Progenitor cell of endocrine pancreas (in vitro differentiated cells): Measurements from ENCODE around the gene ZSWIM5. TPM values are rescaled to one million over a fixed set of nuclear protein-coding genes. Genes with fewer than 3 reads are reported as not detected.

Source experiments
- DNase-seq: peaks from one replicate; pipeline ENCODE4 v3.0.0; 2021; ENCODE audit warnings: low spot score; ENCODE audit not compliant: unreplicated experiment
- H3K27ac Mint-ChIP-seq: 2 replicates; pipeline ENCODE4 v1.8.0; 2021; ENCODE audit warnings: mild to moderate bottlenecking, moderate library complexity, mixed read lengths
- H3K27me3 Mint-ChIP-seq: 2 replicates; pipeline ENCODE4 v1.8.0; 2021; ENCODE audit warnings: mixed read lengths
- H3K36me3 Mint-ChIP-seq: 2 replicates; pipeline ENCODE4 v1.8.0; 2022; ENCODE audit warnings: mixed read lengths; ENCODE audit not compliant: insufficient read depth
- H3K4me1 Mint-ChIP-seq: 2 replicates; pipeline ENCODE4 v1.8.0; 2021; ENCODE audit warnings: low read depth, mixed read lengths
- H3K4me3 Mint-ChIP-seq: 2 replicates; pipeline ENCODE4 v1.8.0; 2021; ENCODE audit warnings: low read depth, mild to moderate bottlenecking, moderate library complexity, mixed read lengths
- H3K9me3 Mint-ChIP-seq: 2 replicates; pipeline ENCODE4 v1.8.0; 2021; ENCODE audit warnings: low read depth, mixed read lengths
- total RNA-seq: library from RNA; stranded (reverse); gene quantifications from 2 replicates; pipeline ENCODE4 v1.2.1, GENCODE V29; 2021
- TF ChIP-seq, protein P1 (sequence below): fragments of 200-600 bp; sonication (generic); IDR thresholded peaks from one replicate; pipeline ENCODE4 v1.5.0; 2021; ENCODE audit warnings: antibody characterized with exemption, mild to moderate bottlenecking; ENCODE audit not compliant: unreplicated experiment

ZSWIM5 gene
- total RNA-seq, 1 donor from 2014 or later: 9.2 TPM

DNA sequence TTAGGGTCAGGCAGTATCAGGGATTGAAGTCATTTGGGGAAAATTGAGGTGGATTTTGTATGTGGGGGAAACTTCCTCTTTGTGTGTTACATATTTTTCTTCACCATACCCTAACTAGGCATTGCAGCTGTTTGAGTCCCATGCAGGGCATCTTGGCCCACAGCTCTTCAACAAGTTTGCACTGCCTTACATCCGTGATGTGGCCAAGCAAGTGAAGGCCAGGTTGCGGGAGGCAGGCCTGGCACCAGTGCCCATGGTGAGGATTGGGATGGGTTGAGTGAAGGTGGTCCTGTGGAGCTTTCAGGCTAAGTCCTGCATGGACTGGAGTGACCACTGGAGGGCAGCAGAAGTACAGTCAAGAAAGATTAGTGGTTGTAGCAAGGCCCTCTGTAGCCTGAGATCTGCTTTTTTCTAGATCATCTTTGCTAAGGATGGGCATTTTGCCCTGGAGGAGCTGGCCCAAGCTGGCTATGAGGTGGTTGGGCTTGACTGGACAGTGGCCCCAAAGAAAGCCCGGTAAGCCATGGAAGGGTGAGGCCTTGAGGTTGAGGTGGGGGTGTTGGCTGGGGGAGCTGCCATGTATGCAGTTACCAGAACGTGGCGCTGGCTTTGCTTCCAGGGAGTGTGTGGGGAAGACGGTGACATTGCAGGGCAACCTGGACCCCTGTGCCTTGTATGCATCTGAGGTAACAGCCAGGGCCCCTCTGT lies 191.9 kb downstream of the ZSWIM5 start:
- peaks cover 27% of the 10 kb centered on the region for H3K4me1 Mint-ChIP-seq
- DNase-seq: peak; percentile 76
- H3K9me3 Mint-ChIP-seq: no peaks in the 10 kb centered on the region
- peak overlapping the region; percentile 65 for H3K4me3 Mint-ChIP-seq
- H3K27me3 Mint-ChIP-seq: no peaks in the 10 kb centered on the region
- peak overlapping the region; percentile 60 for H3K27ac Mint-ChIP-seq
- TF ChIP-seq, protein P1, sequence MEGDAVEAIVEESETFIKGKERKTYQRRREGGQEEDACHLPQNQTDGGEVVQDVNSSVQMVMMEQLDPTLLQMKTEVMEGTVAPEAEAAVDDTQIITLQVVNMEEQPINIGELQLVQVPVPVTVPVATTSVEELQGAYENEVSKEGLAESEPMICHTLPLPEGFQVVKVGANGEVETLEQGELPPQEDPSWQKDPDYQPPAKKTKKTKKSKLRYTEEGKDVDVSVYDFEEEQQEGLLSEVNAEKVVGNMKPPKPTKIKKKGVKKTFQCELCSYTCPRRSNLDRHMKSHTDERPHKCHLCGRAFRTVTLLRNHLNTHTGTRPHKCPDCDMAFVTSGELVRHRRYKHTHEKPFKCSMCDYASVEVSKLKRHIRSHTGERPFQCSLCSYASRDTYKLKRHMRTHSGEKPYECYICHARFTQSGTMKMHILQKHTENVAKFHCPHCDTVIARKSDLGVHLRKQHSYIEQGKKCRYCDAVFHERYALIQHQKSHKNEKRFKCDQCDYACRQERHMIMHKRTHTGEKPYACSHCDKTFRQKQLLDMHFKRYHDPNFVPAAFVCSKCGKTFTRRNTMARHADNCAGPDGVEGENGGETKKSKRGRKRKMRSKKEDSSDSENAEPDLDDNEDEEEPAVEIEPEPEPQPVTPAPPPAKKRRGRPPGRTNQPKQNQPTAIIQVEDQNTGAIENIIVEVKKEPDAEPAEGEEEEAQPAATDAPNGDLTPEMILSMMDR: peak; percentile 89
- H3K36me3 Mint-ChIP-seq: peaks cover 4% of the 10 kb centered on the region

DNA sequence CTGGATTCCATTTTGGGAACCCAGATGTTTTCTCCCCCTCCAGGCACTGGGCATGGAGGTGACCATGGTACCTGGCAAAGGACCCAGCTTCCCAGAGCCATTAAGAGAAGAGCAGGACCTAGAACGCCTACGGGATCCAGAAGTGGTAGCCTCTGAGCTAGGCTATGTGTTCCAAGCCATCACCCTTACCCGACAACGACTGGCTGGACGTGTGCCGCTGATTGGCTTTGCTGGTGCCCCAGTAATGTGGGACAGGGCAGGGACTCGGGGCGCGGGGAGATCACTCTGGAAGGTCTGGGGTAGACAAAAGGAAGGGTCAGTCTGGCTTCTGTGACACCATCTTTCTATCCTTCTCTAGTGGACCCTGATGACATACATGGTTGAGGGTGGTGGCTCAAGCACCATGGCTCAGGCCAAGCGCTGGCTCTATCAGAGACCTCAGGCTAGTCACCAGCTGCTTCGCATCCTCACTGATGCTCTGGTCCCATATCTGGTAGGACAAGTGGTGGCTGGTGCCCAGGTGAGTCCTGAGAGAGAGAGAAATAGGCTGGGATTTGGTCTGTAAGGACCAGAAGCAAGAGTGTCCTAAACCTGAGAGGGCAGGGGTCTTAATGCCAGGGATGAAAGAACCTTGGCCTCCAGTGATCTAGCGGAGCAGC lies 192.7 kb downstream of the ZSWIM5 start:
- Mint-ChIP-seq H3K27me3 (no peaks in the 10 kb centered on the region), H3K4me1 (peaks cover 27% of the 10 kb centered on the region), H3K27ac (no peak overlapping the region), H3K36me3 (peaks cover 4% of the 10 kb centered on the region), H3K4me3 (no peak overlapping the region), H3K9me3 (no peaks in the 10 kb centered on the region)
- TF ChIP-seq, protein P1: no peak
- no peak for DNase-seq

DNA sequence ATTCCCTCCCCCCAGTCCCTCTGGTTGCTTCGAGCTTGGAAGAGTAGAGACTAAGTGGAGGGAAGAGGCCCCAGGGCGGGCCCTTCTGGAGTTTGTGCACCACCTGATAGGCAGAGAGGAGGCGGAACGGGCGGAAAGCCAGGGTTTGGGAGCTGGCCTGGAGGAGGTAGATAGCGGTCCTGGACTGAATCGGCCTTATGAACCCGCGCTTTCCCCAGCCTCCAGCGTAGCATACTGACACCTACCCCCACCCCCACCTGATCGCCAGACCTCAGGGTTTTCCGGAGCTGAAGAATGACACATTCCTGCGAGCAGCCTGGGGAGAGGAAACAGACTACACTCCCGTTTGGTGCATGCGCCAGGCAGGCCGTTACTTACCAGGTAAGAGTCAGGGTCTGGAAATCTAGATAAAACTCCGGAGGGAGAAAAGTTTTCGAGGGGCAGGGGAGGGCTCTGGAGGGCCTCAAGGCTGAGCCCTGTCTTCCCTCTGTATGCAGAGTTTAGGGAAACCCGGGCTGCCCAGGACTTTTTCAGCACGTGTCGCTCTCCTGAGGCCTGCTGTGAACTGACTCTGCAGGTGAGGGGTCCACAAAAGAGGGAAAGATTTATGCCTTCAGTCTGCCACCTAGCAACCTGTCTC lies 193.6 kb downstream of the ZSWIM5 start:
- peak overlapping the region; percentile 74 for H3K4me3 Mint-ChIP-seq
- TF ChIP-seq, protein P1: no peak
- peaks cover 27% of the 10 kb centered on the region for H3K4me1 Mint-ChIP-seq
- DNase-seq: no peak
- H3K9me3 Mint-ChIP-seq: no peaks in the 10 kb centered on the region
- peak overlapping the region; percentile 93 for H3K27ac Mint-ChIP-seq
- H3K27me3 Mint-ChIP-seq: no peaks in the 10 kb centered on the region
- H3K36me3 Mint-ChIP-seq: peaks cover 4% of the 10 kb centered on the region

DNA sequence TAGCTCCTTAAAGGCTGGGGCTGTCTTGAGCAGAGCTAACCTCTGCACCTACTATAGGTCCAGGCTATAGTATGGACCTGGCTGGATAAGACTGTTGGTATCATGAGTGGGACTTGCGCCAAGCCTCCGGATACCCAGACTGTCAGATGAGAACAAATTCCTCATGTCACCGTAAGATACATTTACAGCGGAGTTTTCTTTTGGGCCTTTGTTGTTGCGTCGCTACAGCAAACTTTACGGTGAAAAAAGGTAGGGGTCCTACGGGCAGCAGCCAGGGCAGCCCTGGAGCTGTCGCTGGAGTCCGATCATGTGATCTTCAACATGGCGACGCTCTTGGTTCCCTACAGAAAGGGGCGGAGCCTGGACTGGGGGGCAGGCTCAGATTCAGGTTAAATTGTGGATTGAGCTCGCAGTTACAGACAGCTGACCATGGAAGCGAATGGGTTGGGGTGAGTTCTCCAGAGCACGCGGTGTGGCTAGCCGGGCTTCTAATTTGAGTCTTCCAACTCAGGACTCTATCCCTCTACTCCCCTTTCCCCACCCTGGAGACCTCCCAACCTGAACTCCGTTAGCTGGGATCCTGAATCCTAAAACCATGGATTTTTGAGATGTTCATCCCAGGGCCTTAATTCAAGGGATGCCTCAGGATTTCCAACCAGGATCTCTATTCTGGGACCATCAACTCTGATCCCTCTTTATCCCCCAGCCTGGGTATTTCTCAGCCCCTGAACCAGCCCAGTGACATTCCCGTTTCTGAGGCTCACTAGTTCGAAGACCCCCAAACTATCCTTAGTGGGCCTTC lies 194.4 kb downstream of the ZSWIM5 start, which contains the start of gene UROD:
Gene UROD (plus strand): TSS at position 418 of the 802 bp plus-strand sequence. CDS start 12 bp downstream, at position 430.
- H3K36me3 Mint-ChIP-seq: peaks cover 4% of the 10 kb centered on the region
- TF ChIP-seq, protein P1: no peak
- peaks cover 27% of the 10 kb centered on the region for H3K4me1 Mint-ChIP-seq
- no peaks in the 10 kb centered on the region for H3K9me3 Mint-ChIP-seq
- peak within 1 kb of the TSS; percentile 74 for H3K4me3 Mint-ChIP-seq
- H3K27ac Mint-ChIP-seq: peak within 1 kb of the TSS; percentile 93
- peak; percentile 74 for DNase-seq
- no peaks in the 10 kb centered on the region for H3K27me3 Mint-ChIP-seq
